Activated CD4-positive, alpha-beta T cell treated with anti-CD3 and anti-CD28 coated beads, Interleukin-2, amount 10 ng/mL, durations not matched to agents 7 days and 5 days (primary cell): Measurements from ENCODE around the gene HSDL1. TPM values are rescaled to one million over a fixed set of nuclear protein-coding genes. Genes with fewer than 3 reads are reported as not detected.

ENCODE experiments used
- CTCF ChIA-PET: fragments of 350-600 bp; sonication (Branson Sonifier 250); formaldehyde crosslinking; loops from one replicate; lab custom pipeline; 2021; ENCODE audit warnings: antibody characterized with exemption; lab: Charles Lee
- POLR2A ChIA-PET: fragments of 350-600 bp; sonication (Branson Sonifier 250); formaldehyde crosslinking; loops from one replicate; lab custom pipeline; 2021; ENCODE audit warnings: antibody characterized with exemption; lab: Charles Lee
- DNase-seq: peaks from one replicate; pipeline ENCODE4 v3.0.0-alpha.2; 2020
- H3K27ac Mint-ChIP-seq: one replicate; pipeline ENCODE4 v1.8.0; 2021; ENCODE audit warnings: mild to moderate bottlenecking, moderate library complexity, mixed read lengths
- H3K27me3 Mint-ChIP-seq: one replicate; pipeline ENCODE4 v1.8.0; 2021; ENCODE audit warnings: mixed read lengths
- H3K36me3 Mint-ChIP-seq: one replicate; pipeline ENCODE4 v1.8.0; 2021; ENCODE audit warnings: low read depth, mixed read lengths
- H3K4me1 Mint-ChIP-seq: one replicate; pipeline ENCODE4 v1.8.0; 2021; ENCODE audit warnings: mixed read lengths
- H3K4me3 Mint-ChIP-seq: one replicate; pipeline ENCODE4 v1.8.0; 2021; ENCODE audit warnings: mild to moderate bottlenecking, moderate library complexity, mixed read lengths
- H3K9me3 Mint-ChIP-seq: one replicate; pipeline ENCODE4 v1.8.0; 2021; ENCODE audit warnings: mixed read lengths
- total RNA-seq, 2 experiments: library from RNA; stranded (reverse); gene quantifications; one replicate each; pipeline ENCODE4 v1.2.3, GENCODE V29; 2021

The HSDL1 gene
- total RNA-seq: 10 to 100 TPM in 1 of 2 experiments, 1 to 10 TPM in 1; 8.8 to 10.6 TPM

DNA sequence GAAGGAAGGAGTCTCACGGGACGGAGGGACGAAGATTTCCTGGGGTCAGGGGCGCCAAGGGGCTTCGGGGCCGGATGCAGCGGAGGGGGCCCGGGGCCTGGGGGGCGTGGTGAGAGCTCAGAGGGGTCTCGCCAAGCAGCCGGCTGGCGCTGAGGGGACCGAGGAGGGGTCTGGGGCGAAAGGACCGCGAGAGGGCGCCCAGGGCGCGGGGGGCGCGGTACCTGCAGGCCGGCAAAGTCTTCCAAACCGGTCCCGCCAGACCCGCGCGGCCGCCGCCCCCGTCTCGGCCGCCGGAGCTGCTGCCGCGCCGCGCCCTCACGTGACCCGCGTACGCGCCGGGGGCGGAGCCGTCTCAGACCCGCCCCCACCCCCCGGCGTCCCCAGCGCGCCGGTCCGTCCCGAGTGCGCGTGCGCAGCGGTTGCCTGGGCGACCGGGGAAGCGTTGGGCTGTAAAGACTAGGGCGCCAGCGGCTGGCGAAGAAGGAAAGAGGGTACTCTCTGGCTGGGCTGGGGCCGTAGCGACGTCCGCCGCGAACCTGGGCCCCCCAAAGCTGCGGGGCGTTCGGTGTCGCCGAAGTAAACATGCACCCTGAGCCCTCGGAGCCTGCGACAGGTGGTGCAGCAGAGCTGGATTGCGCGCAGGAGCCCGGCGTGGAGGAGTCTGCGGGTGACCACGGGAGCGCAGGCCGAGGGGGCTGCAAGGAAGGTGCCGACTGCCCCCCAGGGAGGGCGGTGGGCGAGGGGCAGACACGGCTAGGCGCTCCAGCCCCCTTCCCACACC lies at the start of gene HSDL1, which contains the start of gene DNAAF1:
TSS of gene HSDL1 (minus strand) at position 319 of the 781 bp plus-strand sequence. CDS start 13,856 bp downstream, outside the sequence.
TSS of gene DNAAF1 (plus strand) at position 450 of the 781 bp plus-strand sequence. CDS start at position 583, 133 bp downstream.
- no peaks in the 10 kb centered on the region for H3K36me3 Mint-ChIP-seq
- peak within 1 kb of the TSS; percentile 80 for H3K27ac Mint-ChIP-seq
- peaks cover 15% of the 10 kb centered on the region for H3K4me1 Mint-ChIP-seq
- H3K4me3 Mint-ChIP-seq: peak within 1 kb of the TSS; percentile 96
- POLR2A ChIA-PET: no interaction called here
- peaks cover 6% of the 10 kb centered on the region for H3K27me3 Mint-ChIP-seq
- H3K9me3 Mint-ChIP-seq: no peaks in the 10 kb centered on the region
- DNase-seq: peak; percentile 92
- CTCF ChIA-PET: interaction anchor here (0.7 to 2.3 kb wide), 3 partner anchors 11 to 42 kb away, joined by 3 to 12 read pairs (median 6); partner anchors contain the start of genes MBTPS1 and TAF1C

DNA sequence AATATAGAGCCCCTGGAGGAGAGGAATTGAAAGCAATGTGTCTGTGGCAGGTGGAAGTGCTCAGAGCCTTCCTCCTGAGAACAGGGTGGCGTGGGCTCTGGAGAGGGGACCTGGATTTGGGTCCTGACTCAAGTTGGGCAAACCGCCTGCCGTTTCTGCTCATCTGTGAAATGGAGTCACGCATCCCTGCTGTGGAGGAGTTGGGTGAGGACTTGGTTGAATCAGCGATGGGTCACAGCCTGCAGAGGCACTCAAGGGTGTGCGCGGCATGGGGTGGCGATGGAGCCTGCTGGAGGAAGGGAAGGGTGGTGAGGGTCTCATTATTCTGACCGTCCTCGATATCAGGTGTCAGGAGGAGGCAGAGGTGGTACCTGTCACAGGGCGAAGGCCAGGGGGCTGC lies 49.0 kb upstream of the HSDL1 start:
- POLR2A ChIA-PET: no interaction called here
- Mint-ChIP-seq H3K36me3 (no peaks in the 10 kb centered on the region), H3K4me1 (peaks cover 21% of the 10 kb centered on the region), H3K9me3 (no peaks in the 10 kb centered on the region), H3K4me3 (no peak overlapping the region), H3K27ac (peak overlapping the region; percentile 85), H3K27me3 (no peaks in the 10 kb centered on the region)
- CTCF ChIA-PET: interaction anchor here (1.5 to 3.8 kb wide), 2 partner anchors 7 to 78 kb away, joined by 3 to 16 read pairs; partner anchors contain the start of genes MBTPS1 and TAF1C
- no peak for DNase-seq

DNA sequence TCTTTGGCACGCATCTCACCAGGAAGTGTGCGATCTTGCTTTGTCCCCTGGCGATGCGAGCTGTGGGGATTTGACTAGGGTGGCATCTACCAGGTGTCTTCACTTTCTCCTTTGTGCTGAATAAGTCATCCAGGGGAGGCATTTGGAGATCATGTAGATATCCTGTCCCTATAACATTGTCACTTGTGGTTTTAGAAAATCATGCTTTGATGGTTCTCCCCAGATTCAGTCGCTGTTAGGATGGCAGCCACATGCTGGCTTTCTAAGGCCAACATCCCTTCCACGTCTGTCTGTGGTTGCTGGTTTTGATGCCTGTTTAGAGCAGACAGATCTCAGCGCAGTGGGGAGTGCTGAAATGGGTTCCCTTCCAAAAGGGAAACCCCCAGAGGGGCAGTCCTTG lies 48.5 kb upstream of the HSDL1 start:
- CTCF ChIA-PET: no interaction called here
- H3K36me3 Mint-ChIP-seq: no peaks in the 10 kb centered on the region
- POLR2A ChIA-PET: no interaction called here
- peaks cover 21% of the 10 kb centered on the region for H3K4me1 Mint-ChIP-seq
- no peak overlapping the region for H3K4me3 Mint-ChIP-seq
- H3K27me3 Mint-ChIP-seq: no peaks in the 10 kb centered on the region
- no peaks in the 10 kb centered on the region for H3K9me3 Mint-ChIP-seq
- peak overlapping the region; percentile 85 for H3K27ac Mint-ChIP-seq
- DNase-seq: peak; percentile 27

DNA sequence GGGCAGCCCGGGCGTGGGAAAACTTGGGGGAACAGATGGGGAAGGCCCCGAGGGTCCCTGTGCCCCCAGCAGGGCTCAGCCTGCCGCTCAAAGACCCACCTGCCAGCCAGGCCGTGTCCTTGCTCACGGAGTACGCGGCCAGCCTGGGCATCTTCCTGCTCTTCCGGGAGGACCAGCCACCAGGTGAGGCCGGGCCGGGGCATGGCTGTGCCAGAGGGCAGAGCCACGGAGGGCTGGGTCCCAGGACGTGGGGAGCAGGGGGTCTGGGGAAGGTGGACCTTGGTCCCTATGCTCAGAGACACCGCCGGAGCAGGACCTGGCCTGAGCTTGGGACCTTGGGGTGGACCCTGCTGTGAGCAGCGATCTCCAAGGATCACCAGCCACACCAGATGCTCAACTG lies 46.5 kb upstream of the HSDL1 start:
- POLR2A ChIA-PET: no interaction called here
- CTCF ChIA-PET: interaction anchor here (1.1 kb wide), 1 partner anchor 107 kb away, joined by 3 read pairs; no protein-coding TSS in a partner anchor
- H3K4me3 Mint-ChIP-seq: no peak overlapping the region
- H3K27me3 Mint-ChIP-seq: no peaks in the 10 kb centered on the region
- H3K36me3 Mint-ChIP-seq: no peaks in the 10 kb centered on the region
- H3K4me1 Mint-ChIP-seq: peaks cover 25% of the 10 kb centered on the region
- no peaks in the 10 kb centered on the region for H3K9me3 Mint-ChIP-seq
- no peak overlapping the region for H3K27ac Mint-ChIP-seq
- DNase-seq: no peak

DNA sequence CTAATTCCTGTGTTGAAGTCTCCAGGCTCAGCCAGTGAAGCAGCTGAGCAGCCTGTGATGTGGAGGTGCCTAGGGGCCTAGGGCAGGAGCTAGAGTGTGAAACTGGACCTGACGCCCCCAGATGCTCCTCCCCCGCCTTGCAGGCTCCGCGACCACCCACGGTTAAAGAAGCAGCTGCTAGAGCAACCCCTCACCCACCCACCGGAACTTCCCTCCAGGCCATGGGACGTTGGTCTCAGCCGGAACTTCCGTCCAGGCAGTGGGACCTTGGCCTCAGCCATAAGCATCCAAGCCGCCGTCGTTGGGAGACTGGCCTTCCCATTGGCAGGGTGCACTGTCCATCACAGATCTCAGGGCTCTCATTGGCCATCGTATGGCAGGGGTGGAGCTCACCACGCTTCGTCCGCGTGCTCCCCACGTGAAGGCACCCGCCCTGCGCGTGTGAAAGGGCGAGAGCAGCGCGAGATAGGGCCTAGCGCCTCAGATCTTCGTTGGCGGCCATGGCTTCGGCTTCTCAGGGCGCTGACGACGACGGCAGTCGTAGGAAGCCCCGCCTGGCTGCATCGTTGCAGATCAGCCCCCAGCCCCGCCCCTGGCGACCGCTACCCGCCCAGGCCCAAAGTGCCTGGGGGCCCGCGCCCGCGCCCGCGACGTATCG lies 45.9 kb upstream of the HSDL1 start, which contains the start of gene ADAD2:
TSS of gene ADAD2 (plus strand) at position 427 of the 658 bp plus-strand sequence. CDS start at position 501, 74 bp downstream.
- Mint-ChIP-seq H3K27ac (no peak within 1 kb of the TSS), H3K27me3 (no peaks in the 10 kb centered on the region), H3K4me3 (no peak within 1 kb of the TSS), H3K9me3 (no peaks in the 10 kb centered on the region), H3K36me3 (no peaks in the 10 kb centered on the region), H3K4me1 (peaks cover 30% of the 10 kb centered on the region)
- CTCF ChIA-PET: interaction anchor here (0.6 kb wide), 1 partner anchor 262 kb away, joined by 4 read pairs; no protein-coding TSS in a partner anchor
- POLR2A ChIA-PET: no interaction called here
- no peak for DNase-seq

DNA sequence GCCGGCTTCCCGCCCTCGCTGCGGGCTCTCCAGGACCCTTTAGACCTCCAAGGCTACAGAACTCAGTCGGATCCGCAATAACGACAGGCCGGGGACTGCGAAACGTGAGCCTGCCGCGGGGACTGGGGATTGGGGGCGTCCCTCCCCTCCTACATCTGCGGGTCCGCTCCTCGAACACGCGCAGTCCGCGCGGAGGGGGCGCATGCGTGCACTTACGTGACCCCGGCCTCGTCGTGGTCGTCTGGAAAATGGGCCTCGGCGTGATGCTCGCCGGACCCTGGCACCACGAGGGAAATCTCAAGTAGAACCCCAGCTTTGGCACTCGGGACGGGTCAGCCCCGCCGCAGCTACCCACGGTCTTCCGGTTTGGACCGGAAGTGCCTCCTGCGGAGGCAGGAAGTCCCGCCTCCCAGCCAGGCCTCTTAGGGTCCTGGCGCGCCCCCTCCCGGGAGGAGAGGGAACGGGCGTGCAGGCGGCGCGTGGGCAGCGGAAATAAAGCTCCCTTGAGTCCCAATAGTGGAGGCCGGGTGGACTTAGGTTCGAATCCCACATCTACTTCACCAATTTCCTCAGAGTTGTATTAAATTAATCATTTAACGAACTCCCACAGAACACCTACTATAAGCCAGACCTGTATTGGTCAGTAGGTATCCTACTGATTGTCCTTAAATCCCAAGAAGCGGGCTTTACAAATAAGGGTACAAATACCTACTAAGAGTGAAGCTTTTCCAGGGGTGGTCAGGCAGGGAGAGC lies 41.9 kb upstream of the HSDL1 start, which contains the start of gene TAF1C:
TSS of gene TAF1C (minus strand) at position 373 of the 753 bp plus-strand sequence. CDS start 2,069 bp downstream, outside the sequence.
- DNase-seq: peak; percentile 89
- Mint-ChIP-seq H3K4me1 (peaks cover 22% of the 10 kb centered on the region), H3K27ac (peak within 1 kb of the TSS; percentile 92), H3K4me3 (peak within 1 kb of the TSS; percentile 91), H3K27me3 (no peaks in the 10 kb centered on the region), H3K36me3 (peaks cover 11% of the 10 kb centered on the region), H3K9me3 (no peaks in the 10 kb centered on the region)
- POLR2A ChIA-PET: interaction anchor here (0.5 kb wide), 1 partner anchor 49 kb away, joined by 5 read pairs; no protein-coding TSS in a partner anchor
- CTCF ChIA-PET: interaction anchor here (0.6 to 2.7 kb wide), 67 partner anchors 9 to 1216 kb away, joined by 3 to 39 read pairs (median 4); partner anchors contain the start of genes DNAAF1, HSBP1, HSDL1 and KCNG4

DNA sequence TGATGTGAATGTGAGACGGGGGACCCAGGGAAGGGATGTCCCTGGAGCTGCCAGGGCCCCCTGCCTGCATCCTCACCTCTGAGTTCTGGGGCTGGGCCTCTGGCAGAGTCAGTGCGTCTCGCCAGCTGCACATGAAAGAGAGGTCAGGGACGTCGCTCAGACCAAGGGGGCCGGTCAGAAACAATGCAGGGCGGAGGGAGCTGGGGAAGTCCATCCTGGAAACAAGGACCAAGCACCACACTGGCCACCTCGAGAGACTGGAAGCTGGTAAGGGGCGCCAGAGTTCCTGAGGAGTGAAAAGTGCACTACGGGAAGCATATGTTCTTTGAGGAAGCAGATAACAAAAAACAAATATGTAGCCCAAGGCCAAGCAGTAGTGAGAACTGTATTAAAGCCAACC lies 39.8 kb upstream of the HSDL1 start:
- DNase-seq: no peak
- CTCF ChIA-PET: no interaction called here
- POLR2A ChIA-PET: no interaction called here
- Mint-ChIP-seq H3K9me3 (no peaks in the 10 kb centered on the region), H3K27me3 (no peaks in the 10 kb centered on the region), H3K4me3 (peak overlapping the region; percentile 91), H3K4me1 (peaks cover 22% of the 10 kb centered on the region), H3K27ac (no peak overlapping the region), H3K36me3 (peaks cover 14% of the 10 kb centered on the region)

DNA sequence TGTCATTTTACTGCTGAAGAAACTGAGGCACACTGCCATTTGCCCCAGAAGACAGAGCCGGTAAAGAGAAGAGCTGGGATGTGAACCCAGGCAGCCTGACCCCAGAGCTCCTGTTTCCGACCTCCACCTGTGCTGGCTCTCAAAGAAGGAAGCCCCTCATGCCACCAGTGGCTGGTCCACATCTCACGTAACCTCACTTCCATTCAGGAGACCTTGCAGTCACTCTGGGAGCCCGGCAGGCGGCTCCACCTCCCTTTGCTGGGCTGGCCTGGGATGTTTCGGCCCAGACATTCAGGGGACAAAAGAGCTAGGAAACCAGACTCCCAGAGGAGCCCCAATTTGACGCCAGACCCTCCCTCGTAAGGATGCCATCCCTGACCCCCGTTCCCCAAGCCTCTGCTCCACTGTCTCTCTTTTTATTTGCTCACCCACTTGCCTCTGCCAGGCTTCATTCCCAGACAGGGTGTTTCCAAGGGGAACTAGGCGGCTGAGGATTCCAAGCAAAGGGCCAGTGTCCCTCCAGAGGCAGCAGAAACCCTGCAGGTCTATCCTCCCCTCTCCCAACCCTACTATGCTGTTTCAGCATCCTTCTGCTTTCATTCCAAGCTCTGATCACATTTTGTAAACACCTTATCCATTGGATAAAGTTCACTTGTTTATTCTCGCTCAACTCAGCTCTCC lies 39.1 kb upstream of the HSDL1 start:
- no peaks in the 10 kb centered on the region for H3K9me3 Mint-ChIP-seq
- no peaks in the 10 kb centered on the region for H3K27me3 Mint-ChIP-seq
- H3K36me3 Mint-ChIP-seq: peaks cover 14% of the 10 kb centered on the region
- DNase-seq: no peak
- no peak overlapping the region for H3K4me3 Mint-ChIP-seq
- H3K4me1 Mint-ChIP-seq: peaks cover 22% of the 10 kb centered on the region
- H3K27ac Mint-ChIP-seq: no peak overlapping the region
- ChIA-PET CTCF (interaction anchor here (1.7 kb wide), 1 partner anchor 67 kb away, joined by 4 read pairs; the partner anchor contains the start of gene MBTPS1), POLR2A (interaction anchor here (0.6 kb wide), 1 partner anchor 98 kb away, joined by 3 read pairs; no protein-coding TSS in a partner anchor)

DNA sequence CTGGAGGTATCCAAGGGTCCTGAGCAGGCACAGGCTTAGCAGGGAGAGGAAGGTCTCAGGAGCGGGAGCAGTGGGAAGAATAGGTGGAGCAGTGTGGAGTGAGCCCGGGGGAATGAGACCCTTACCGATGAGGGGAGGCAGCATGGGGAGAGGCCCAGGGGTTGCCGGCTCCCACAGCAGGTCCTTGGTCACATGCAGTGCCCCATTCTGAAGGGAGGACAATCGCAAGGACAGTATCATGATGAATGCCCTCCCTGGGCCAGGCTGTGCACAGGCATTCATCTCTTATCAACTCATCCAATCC lies 38.5 kb upstream of the HSDL1 start:
- Mint-ChIP-seq H3K9me3 (no peaks in the 10 kb centered on the region), H3K36me3 (peaks cover 14% of the 10 kb centered on the region), H3K4me1 (peaks cover 22% of the 10 kb centered on the region), H3K4me3 (no peak overlapping the region), H3K27me3 (no peaks in the 10 kb centered on the region), H3K27ac (no peak overlapping the region)
- ChIA-PET POLR2A (no interaction called here), CTCF (interaction anchor here (1.7 kb wide), 1 partner anchor 67 kb away, joined by 4 read pairs; the partner anchor contains the start of gene MBTPS1)
- DNase-seq: no peak

DNA sequence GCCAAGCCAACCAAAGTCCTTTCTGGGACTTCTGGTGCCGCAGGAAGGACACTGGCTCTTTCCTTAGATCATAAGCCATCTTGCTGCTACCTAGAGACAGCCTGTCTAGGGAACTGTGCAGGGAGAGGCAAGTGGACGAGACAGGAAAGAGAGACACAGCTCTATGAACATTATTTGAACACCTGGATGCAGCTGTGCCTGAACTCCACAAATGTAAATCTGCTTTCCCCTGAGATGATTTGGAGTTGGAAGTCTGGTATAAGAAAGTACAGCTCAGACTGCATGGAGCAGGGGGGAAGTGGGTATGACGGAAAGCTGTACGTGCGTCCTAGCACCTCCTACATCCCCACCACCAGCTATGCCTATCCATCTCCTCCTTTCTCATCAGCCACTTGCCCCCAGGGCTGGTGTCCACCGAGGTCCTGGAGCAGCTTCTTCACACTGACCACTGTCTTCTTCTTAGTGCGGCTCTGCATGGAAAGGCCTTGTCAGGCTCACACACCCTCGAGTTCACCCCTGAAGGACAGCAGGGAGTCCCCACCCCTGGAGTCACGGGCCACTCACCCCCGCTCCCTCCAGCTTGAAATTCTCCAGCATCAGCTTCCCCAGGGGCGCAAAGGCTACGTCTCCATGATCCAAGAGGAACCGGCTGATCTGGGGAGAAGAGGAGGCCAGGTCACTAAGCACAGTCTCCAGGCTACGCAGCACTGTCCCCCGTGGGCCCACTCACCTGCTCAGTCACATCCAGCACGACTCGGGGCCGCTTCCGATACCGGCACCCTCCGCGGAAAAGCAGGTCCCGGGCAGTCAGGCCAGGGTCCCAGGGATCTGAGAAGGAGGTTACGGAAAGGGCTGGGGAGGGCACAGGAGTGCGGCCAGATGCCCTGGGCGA lies 37.9 kb upstream of the HSDL1 start:
- Mint-ChIP-seq H3K36me3 (peaks cover 14% of the 10 kb centered on the region), H3K4me1 (peaks cover 22% of the 10 kb centered on the region), H3K9me3 (no peaks in the 10 kb centered on the region), H3K27ac (peak overlapping the region; percentile 46), H3K4me3 (no peak overlapping the region), H3K27me3 (no peaks in the 10 kb centered on the region)
- POLR2A ChIA-PET: no interaction called here
- CTCF ChIA-PET: interaction anchor here (0.8 to 1.7 kb wide), 2 partner anchors 66 to 98 kb away, joined by 4 read pairs; partner anchors contain the start of gene MBTPS1
- DNase-seq: no peak

DNA sequence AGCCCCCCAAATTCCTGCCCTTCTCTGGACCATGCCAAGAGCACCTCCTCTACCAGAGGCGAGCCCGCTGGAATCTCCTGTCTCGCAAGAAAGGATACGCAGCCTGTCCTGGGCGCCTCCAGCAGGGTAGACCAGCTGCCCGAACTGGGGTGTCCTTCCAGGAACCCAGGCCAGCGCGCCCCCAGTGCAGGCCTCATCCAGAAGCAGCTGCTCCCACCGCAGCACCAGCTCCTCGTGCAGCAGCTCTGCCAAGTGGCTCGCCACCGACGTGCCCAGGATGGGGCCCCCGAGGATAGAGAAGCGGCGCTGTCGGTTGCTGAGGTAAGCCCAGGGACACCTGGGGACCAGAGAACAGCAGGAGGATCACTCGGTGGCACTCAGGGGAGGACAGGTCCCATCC lies 37.1 kb upstream of the HSDL1 start:
- H3K4me3 Mint-ChIP-seq: no peak overlapping the region
- DNase-seq: no peak
- peaks cover 14% of the 10 kb centered on the region for H3K36me3 Mint-ChIP-seq
- H3K27ac Mint-ChIP-seq: no peak overlapping the region
- no peaks in the 10 kb centered on the region for H3K27me3 Mint-ChIP-seq
- ChIA-PET CTCF (interaction anchor here (0.6 kb wide), 1 partner anchor 1549 kb away, joined by 3 read pairs; no protein-coding TSS in a partner anchor), POLR2A (no interaction called here)
- peaks cover 21% of the 10 kb centered on the region for H3K4me1 Mint-ChIP-seq
- H3K9me3 Mint-ChIP-seq: no peaks in the 10 kb centered on the region
